ENCODE measurements around the gene MEMO1. TPM values are rescaled to one million over a fixed set of nuclear protein-coding genes. Genes with fewer than 3 reads are reported as not detected.
"Not testable (repeated sequence)": the region's sequence is repeated elsewhere in the genome, so short reads cannot be mapped to it uniquely, and the experiment has no call there.

The MEMO1 gene
- total and polyA plus RNA-seq, 8 donors: 33.0 to 47.3 (median 38.1) TPM

GRCh38 chr2:31919499-31919898 is 91.3 kb downstream of the MEMO1 start:
- DNase-seq: no peak
- Histone ChIP-seq H3K9me3 (no peaks in the 10 kb centered on the region), H3K4me1 (no peaks in the 10 kb centered on the region), H3K36me3 (peaks cover 0 to 29% of the 10 kb centered on the region in 2 donors), H3K27ac (no peak overlapping the region), H3K4me3 (no peak overlapping the region), H3K27me3 (no peaks in the 10 kb centered on the region)
- intact Hi-C loops (cut with DNase I): no loop called here
- no peak for ATAC-seq
- TF ChIP-seq CTCF (IDR thresholded peaks at IDR 0.05): no peak

- peaks cover 0 to 3% of the 10 kb centered on the region in 2 donors for H3K9me3 ChIP-seq
- H3K27ac ChIP-seq: no peak overlapping the region
- no peak for ATAC-seq
- no peak for DNase-seq
- peaks cover 0 to 34% of the 10 kb centered on the region in 2 donors for H3K36me3 ChIP-seq
- H3K4me3 ChIP-seq: no peak overlapping the region
- TF ChIP-seq CTCF (IDR thresholded peaks at IDR 0.05): no peak
- no peaks in the 10 kb centered on the region for H3K27me3 ChIP-seq
- intact Hi-C loops (cut with DNase I): no loop called here
- H3K4me1 ChIP-seq: no peaks in the 10 kb centered on the region
Observed at GRCh38 chr2:31909661-31910060, 101.1 kb downstream of the MEMO1 start.

GRCh38 chr2:31907491-31907890 is 103.3 kb downstream of the MEMO1 start:
- H3K27ac ChIP-seq; ATAC-seq; DNase-seq; H3K4me1 ChIP-seq; intact Hi-C loops (cut with DNase I); H3K9me3 ChIP-seq; H3K4me3 ChIP-seq; H3K27me3 ChIP-seq: not testable (repeated sequence)
- H3K36me3 ChIP-seq: peaks cover 0 to 26% of the 10 kb centered on the region in 2 donors

- ATAC-seq (no peak), DNase-seq (no peak)
- Histone ChIP-seq H3K27me3 (no peaks in the 10 kb centered on the region), H3K27ac (no peak overlapping the region), H3K4me1 (no peaks in the 10 kb centered on the region), H3K36me3 (peaks cover 0 to 39% of the 10 kb centered on the region in 2 donors), H3K4me3 (no peak overlapping the region), H3K9me3 (peaks cover 0 to 2% of the 10 kb centered on the region in 2 donors)
- TF ChIP-seq CTCF (IDR thresholded peaks at IDR 0.05): no peak
- intact Hi-C loops (cut with DNase I): no loop called here
Observed at GRCh38 chr2:31903109-31903780, 107.6 kb downstream of the MEMO1 start.

- no peak overlapping the region for H3K4me3 ChIP-seq
- DNase-seq (no peak), ATAC-seq (no peak)
- intact Hi-C loops (cut with DNase I): no loop called here
- no peaks in the 10 kb centered on the region for H3K4me1 ChIP-seq
- H3K36me3 ChIP-seq: peaks cover 0 to 48% of the 10 kb centered on the region in 2 donors
- H3K27ac ChIP-seq: no peak overlapping the region
- TF ChIP-seq CTCF (IDR thresholded peaks at IDR 0.05): no peak
- H3K27me3 ChIP-seq: no peaks in the 10 kb centered on the region
- peaks cover 0 to 13% of the 10 kb centered on the region in 2 donors for H3K9me3 ChIP-seq
Observed at GRCh38 chr2:31901900-31902299, 108.9 kb downstream of the MEMO1 start.

- DNase-seq; H3K27ac ChIP-seq; H3K4me3 ChIP-seq; intact Hi-C loops (cut with DNase I); H3K4me1 ChIP-seq; H3K27me3 ChIP-seq; ATAC-seq: not testable (repeated sequence)
- Histone ChIP-seq H3K9me3 (peaks cover 0 to 13% of the 10 kb centered on the region in 2 donors), H3K36me3 (peaks cover 0 to 48% of the 10 kb centered on the region in 2 donors)
Observed at GRCh38 chr2:31900156-31900555, 110.7 kb downstream of the MEMO1 start.

GRCh38 chr2:31898346-31898745 is 112.5 kb downstream of the MEMO1 start:
- H3K36me3 ChIP-seq: peaks cover 0 to 48% of the 10 kb centered on the region in 2 donors
- H3K27ac ChIP-seq; H3K4me3 ChIP-seq; H3K27me3 ChIP-seq; H3K4me1 ChIP-seq; intact Hi-C loops (cut with DNase I); ATAC-seq; DNase-seq: not testable (repeated sequence)
- peaks cover 0 to 13% of the 10 kb centered on the region in 2 donors for H3K9me3 ChIP-seq

GRCh38 chr2:31897340-31897739 is 113.5 kb downstream of the MEMO1 start:
- H3K4me3 ChIP-seq; ATAC-seq; DNase-seq; H3K27ac ChIP-seq; H3K27me3 ChIP-seq; intact Hi-C loops (cut with DNase I): not testable (repeated sequence)
- Histone ChIP-seq H3K9me3 (peaks cover 0 to 13% of the 10 kb centered on the region in 2 donors), H3K36me3 (peaks cover 0 to 46% of the 10 kb centered on the region in 2 donors), H3K4me1 (peaks cover 0 to 14% of the 10 kb centered on the region in 2 donors)
